SK-N-SH (cell line): ENCODE measurements around the gene GABRD.

Experiments
- EZH2phosphoT487 ChIP-seq: fragments of 200-600 bp; sonication (generic); IDR thresholded peaks from 2 replicates; pipeline ENCODE4 v1.6.1; 2017; ENCODE audit warnings: low read depth, mixed run types, mild to moderate bottlenecking, antibody characterized with exemption, moderate library complexity, borderline replicate concordance
- RXRA ChIP-seq: IDR thresholded peaks from 2 replicates; pipeline ENCODE4 v1.4.0; 2012; ENCODE audit warnings: low read depth, mild to moderate bottlenecking, borderline replicate concordance
- TF ChIP-seq, protein P1 (sequence below): fragments of 200-600 bp; sonication (generic); IDR thresholded peaks from 2 replicates; pipeline ENCODE4 v1.6.1; 2017; ENCODE audit warnings: antibody characterized with exemption, mild to moderate bottlenecking, moderate library complexity

GRCh38 chr1:2070016-2070415, 50.9 kb downstream of the GABRD start:
- no peak for TF ChIP-seq EZH2phosphoT487
- TF ChIP-seq RXRA, result no peak
- TF ChIP-seq, protein P1, sequence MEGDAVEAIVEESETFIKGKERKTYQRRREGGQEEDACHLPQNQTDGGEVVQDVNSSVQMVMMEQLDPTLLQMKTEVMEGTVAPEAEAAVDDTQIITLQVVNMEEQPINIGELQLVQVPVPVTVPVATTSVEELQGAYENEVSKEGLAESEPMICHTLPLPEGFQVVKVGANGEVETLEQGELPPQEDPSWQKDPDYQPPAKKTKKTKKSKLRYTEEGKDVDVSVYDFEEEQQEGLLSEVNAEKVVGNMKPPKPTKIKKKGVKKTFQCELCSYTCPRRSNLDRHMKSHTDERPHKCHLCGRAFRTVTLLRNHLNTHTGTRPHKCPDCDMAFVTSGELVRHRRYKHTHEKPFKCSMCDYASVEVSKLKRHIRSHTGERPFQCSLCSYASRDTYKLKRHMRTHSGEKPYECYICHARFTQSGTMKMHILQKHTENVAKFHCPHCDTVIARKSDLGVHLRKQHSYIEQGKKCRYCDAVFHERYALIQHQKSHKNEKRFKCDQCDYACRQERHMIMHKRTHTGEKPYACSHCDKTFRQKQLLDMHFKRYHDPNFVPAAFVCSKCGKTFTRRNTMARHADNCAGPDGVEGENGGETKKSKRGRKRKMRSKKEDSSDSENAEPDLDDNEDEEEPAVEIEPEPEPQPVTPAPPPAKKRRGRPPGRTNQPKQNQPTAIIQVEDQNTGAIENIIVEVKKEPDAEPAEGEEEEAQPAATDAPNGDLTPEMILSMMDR, result no peak
